Activated effector memory CD4-positive, alpha-beta T cell treated with anti-CD3 and anti-CD28 coated beads, Interleukin-2, amount 50 U/mL, for 16 hours (primary cell): ENCODE results near the gene SLC38A10.

Experiments used
- DNase-seq: peaks from one replicate; pipeline ENCODE4 v3.0.0-alpha.2; 2020

Gene SLC38A10

DNA sequence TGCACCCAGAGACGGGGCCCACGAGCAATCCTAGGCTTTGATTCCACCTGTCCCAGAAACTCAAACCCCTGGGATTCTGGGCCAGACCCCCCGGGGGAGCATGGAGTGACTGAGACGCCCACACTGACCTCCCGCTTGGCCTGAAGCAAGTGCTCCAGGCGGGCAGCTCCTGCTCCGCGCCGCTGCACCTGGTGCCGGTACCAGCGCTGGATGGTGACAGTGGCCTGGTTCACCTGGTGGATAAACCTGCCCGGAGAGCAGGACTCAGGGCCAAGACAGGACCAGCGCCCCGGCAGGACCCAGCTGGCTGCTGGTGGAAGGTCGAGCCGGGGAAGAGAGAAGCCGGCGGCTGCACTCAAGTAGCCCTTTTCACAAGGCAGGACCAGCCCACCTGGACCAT is 94.9 kb downstream of the SLC38A10 start:
- DNase-seq = no peak

DNA sequence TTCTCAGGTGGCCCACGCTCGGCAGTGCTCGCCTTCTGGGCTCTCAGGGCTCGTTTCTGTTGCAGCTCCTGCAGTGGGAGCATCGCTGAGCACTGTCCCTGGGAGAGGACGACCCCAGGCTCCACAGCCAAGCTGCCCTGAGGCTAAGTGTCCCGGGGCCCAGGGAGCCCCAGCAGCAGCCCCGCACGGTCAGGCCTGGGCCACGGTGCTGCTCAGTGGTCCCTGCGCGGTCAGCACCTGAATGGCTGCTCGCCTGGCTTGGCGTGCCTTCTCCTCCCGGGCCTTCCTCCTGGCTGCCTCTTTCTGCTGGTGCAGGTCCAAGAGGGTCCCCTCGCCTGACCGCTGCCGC is 95.7 kb downstream of the SLC38A10 start:
- DNase-seq = no peak

DNA sequence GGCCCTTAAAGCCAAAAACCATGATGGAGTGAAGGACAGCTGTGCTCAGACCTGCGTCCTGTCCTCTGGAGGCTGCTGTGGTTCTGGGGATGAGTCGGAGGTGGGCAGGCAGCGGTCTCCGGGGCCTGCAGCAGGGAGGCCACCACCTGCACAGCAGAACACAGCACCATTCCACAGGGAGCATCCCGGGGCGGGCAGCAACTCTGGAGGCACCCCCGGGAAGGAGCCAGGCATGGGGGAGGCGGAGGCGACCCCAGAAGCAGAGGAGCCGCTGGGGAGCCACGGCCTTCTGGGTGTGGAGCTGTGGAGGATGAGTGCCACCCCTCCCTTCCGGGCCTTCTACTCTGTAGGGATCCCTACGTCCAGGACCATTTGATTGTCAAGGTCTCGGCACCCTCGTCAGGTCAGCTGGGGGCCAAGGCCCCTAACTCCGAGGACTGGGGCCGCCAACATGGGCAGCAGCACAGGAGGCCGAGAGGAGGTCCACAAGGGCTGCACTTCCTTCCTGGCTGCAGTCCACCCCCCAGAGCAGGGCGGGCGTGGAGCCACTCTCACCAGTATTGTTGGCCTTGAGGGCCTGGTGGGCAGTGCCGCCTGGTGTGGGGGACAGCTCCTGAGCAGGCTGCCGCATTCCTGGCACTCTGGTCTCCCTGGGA is 96.2 kb downstream of the SLC38A10 start:
- no peak for DNase-seq

DNA sequence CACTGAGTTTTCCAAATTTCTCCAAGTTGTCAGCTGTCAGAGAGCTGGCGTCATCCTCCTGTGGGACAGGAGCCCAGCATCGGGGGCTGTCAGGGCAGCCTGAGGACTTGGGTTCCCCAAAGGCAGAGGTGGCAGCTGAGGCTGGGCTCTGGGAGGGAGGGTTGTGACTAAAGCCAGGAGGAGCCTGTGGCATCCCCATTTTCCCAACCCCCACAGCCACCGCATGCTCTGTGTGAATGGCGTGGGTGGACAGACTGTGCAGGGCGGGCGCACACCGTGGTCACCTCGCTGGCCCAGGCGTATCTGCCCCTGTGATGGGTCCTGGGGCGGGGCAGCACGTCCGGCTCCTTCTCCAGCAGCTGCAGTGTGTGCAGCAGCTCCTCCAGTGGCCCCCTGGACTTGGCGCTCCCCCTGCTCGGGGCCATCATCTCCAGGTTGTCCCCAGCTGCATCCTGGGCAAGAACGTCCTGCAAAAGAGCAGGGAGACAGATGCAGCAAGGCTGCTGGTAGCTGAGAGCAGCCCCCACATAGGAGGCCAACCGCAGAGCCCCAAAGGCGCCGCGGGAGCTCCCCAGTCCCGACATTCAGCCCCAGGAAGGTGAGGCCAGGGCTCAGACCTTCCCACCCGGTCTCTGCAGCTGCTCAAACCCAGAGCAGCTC is 97.1 kb downstream of the SLC38A10 start:
- no peak for DNase-seq

DNA sequence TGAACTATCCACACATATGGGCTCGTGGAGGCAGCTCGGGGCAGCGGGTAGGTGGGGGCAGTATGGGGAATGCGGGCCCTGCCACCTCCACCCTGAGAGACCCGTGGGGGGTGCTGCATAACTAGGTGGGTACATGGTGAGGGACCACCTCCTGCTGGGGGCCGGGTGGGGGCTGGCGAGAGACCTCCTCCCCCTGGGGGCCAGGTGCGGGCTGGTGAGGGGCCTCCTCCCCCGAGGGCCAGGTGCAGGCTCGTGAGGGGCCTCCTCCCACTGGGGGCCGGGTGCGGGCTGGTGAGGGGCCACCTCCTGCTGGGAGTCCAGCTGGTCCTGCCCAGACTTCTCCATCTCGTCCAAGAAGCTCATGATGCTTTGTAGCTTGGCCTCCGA is 97.7 kb downstream of the SLC38A10 start:
- DNase-seq = no peak

DNA sequence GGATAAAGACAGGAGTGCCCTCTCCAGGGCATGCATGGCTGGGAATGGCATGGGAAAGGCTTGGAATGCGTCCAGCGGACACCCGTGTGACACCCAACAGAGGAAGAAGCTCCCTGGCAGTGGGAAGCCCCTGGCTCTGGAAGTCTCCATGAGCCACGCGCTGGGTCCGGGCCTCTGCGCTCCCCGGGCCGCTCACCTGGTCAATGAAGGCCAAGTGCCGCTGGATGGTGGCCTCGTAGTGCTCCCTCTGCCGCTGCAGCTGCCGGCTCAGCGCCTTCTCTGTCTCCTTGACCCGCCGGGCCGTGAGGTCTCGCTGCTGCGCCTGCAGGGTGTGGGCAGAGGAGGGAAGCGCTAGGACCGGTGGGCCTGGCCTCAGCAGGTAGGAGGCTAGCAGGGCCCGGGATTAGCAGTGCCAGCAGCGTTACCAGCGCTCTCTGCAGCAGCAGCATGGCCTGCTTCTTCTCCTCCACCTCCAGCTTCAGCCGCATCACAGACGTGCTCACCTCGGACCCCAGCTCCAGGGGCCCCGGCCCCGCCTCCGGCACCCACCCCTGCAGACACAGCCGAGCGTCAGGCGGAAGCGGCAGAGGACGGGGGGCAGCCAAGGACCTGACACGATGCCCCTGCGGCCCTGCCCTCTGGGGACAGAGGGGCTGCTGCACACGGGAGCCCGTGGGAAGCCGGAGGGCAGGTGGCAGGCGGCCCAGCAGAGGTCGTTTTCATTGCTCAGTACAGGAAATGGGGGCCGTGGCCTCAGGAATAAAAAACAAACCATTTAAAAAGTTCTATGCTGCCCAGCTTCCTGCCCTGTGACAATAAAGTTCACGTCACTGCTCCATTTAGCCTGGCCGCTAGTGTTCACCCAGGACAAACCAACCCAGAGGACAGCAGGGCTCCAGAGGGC is 98.3 kb downstream of the SLC38A10 start:
- no peak for DNase-seq

DNA sequence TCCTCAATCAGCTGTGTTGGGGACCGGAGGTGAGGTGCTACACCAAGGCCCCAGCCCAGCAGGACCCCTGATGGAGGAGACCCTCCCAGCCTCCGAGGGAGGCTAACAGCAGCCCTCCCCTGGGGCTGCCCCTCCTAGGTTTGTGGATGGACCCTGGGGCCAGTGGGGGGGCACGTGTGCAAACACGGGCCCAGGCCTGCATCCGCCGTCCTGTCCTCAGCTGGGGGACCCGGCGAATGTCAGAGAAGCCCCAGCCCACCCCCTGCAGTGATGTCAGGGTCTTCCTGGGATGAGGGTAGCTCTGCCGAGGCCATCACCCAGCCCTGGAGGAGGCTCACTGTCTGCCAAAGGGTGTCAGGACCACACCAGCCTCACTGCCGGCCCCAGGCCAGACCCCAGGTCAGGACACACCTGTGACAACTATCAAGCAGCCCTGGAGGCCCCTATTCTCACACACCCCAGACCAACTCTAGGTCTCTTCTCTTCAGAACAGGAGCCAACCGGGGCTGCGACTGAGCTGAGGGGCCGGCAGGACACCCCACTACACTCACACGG is 99.1 kb downstream of the SLC38A10 start:
- DNase-seq = no peak
